K562 (cell line): ENCODE results near the gene NEUROD2.

ENCODE experiments used
- ATF6 ChIP-seq: sonication (generic); formaldehyde crosslinking; IDR thresholded peaks from 2 replicates; pipeline ENCODE4 v1.4.0; 2020; ENCODE audit warnings: mild to moderate bottlenecking, missing genetic modification reagents
- CBFB ChIP-seq: sonication (generic); formaldehyde crosslinking; IDR thresholded peaks from 2 replicates; pipeline ENCODE4 v1.4.0; 2020; ENCODE audit warnings: mild to moderate bottlenecking, missing genetic modification reagents
- EZH2 ChIP-seq: IDR thresholded peaks from 2 replicates; pipeline ENCODE4 v1.6.1; 2012; ENCODE audit warnings: low read depth, mild to moderate bottlenecking, inconsistent platforms, low read length, borderline replicate concordance
- KHSRP ChIP-seq: fragments of 450-650 bp; IDR thresholded peaks from 2 replicates; pipeline ENCODE4 v1.6.1; 2017
- TFAM ChIP-seq: fragments of 250-450 bp; sonication (Bioruptor Pico); conservative IDR thresholded peaks from 2 replicates; pipeline ENCODE4 v1.5.0; 2021; ENCODE audit warnings: mild to moderate bottlenecking, moderate library complexity
- TF ChIP-seq, protein P1 (sequence below): sonication (generic); formaldehyde crosslinking; IDR thresholded peaks from 2 replicates; pipeline ENCODE4 v1.8.0; 2022; ENCODE audit warnings: mild to moderate bottlenecking, missing genetic modification reagents, borderline replicate concordance
- TF ChIP-seq, protein P2 (sequence below), 3 experiments: IDR thresholded peaks in 2 of 3; conservative IDR thresholded peaks in 1 of 3; 2 replicates each; pipeline ENCODE4 v1.5.1; 2011 to 2012; ENCODE audit warnings: low read length in 3 of 3, mild to moderate bottlenecking in 3 of 3, control low read depth in 2 of 3, improper control_type of control experiment in 1 of 3, inconsistent platforms in 1 of 3, low read depth in 1 of 3, mixed read lengths in 1 of 3, moderate library complexity in 1 of 3; ENCODE audit not compliant: insufficient read depth in 2 of 3

DNA sequence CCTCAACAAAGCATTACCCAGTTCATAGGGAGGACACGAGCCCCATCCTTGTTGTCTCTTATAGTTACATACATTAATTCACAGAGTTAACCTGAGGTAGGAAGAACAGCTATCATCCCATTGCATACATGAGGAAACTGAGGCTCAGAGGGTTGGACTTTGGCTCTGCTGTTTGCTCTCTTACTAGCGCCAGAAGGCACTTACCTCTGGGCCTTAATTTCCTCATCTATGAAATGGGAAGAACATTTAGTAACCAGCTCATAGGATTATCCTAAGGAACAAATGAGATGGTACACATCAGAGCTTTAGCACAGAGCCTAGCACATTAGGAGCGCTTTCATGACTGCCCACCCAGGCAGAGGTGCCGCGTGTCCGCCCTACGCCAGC, 27.6 kb downstream of the NEUROD2 start:
- TF ChIP-seq KHSRP (no peak), ATF6 (CRISPR knock-in tag) (no peak), TFAM (CRISPR knock-in tag) (no peak), EZH2 (no peak), CBFB (no peak)
- TF ChIP-seq, protein P1, sequence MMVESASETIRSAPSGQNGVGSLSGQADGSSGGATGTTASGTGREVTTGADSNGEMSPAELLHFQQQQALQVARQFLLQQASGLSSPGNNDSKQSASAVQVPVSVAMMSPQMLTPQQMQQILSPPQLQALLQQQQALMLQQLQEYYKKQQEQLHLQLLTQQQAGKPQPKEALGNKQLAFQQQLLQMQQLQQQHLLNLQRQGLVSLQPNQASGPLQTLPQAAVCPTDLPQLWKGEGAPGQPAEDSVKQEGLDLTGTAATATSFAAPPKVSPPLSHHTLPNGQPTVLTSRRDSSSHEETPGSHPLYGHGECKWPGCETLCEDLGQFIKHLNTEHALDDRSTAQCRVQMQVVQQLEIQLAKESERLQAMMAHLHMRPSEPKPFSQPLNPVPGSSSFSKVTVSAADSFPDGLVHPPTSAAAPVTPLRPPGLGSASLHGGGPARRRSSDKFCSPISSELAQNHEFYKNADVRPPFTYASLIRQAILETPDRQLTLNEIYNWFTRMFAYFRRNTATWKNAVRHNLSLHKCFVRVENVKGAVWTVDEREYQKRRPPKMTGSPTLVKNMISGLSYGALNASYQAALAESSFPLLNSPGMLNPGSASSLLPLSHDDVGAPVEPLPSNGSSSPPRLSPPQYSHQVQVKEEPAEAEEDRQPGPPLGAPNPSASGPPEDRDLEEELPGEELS (CRISPR knock-in tag): no peak
- TF ChIP-seq, protein P2, sequence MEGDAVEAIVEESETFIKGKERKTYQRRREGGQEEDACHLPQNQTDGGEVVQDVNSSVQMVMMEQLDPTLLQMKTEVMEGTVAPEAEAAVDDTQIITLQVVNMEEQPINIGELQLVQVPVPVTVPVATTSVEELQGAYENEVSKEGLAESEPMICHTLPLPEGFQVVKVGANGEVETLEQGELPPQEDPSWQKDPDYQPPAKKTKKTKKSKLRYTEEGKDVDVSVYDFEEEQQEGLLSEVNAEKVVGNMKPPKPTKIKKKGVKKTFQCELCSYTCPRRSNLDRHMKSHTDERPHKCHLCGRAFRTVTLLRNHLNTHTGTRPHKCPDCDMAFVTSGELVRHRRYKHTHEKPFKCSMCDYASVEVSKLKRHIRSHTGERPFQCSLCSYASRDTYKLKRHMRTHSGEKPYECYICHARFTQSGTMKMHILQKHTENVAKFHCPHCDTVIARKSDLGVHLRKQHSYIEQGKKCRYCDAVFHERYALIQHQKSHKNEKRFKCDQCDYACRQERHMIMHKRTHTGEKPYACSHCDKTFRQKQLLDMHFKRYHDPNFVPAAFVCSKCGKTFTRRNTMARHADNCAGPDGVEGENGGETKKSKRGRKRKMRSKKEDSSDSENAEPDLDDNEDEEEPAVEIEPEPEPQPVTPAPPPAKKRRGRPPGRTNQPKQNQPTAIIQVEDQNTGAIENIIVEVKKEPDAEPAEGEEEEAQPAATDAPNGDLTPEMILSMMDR (IDR thresholded peaks at IDR 0.05 in 2 of 3, conservative IDR thresholded peaks at IDR 0.05 in 1 of 3; ENCODE audit: insufficient read depth in 2 of 3, low read depth in 1 of 3, low read length in 3 of 3): no peak
